ENCODE results near the gene NACA.
"Not testable (repeated sequence)": the region's sequence is repeated elsewhere in the genome, so short reads cannot be mapped to it uniquely, and the experiment has no call there.

The NACA gene

GRCh38 chr12:56724972-56725722 is at the start of gene NACA:
Gene NACA, minus strand, starts transcription at chr12:56725299. Its CDS starts 778 bp downstream, at chr12:56724521.
- Mint-ChIP-seq H3K27me3 (ENCODE audit: low read depth) (no peaks in the 10 kb centered on the region), H3K9me3 (no peaks in the 10 kb centered on the region), H3K36me3 (ENCODE audit: low read depth) (peaks cover 52% of the 10 kb centered on the region), H3K4me1 (ENCODE audit: low read depth) (peaks cover 43% of the 10 kb centered on the region), H3K27ac (peak within 1 kb of the TSS; percentile 98), H3K4me3 (peak within 1 kb of the TSS; percentile 94)

GRCh38 chr12:56773113-56773512 is 48.0 kb upstream of the NACA start:
- Mint-ChIP-seq H3K4me1 (ENCODE audit: low read depth) (no peaks in the 10 kb centered on the region), H3K27me3 (ENCODE audit: low read depth) (no peaks in the 10 kb centered on the region), H3K4me3 (no peak overlapping the region), H3K36me3 (ENCODE audit: low read depth) (no peaks in the 10 kb centered on the region), H3K9me3 (no peaks in the 10 kb centered on the region), H3K27ac (no peak overlapping the region)

- no peaks in the 10 kb centered on the region for H3K9me3 Mint-ChIP-seq
- no peaks in the 10 kb centered on the region for H3K4me1 Mint-ChIP-seq (ENCODE audit: low read depth)
- H3K27me3 Mint-ChIP-seq (ENCODE audit: low read depth): no peaks in the 10 kb centered on the region
- H3K36me3 Mint-ChIP-seq (ENCODE audit: low read depth): no peaks in the 10 kb centered on the region
- no peak overlapping the region for H3K4me3 Mint-ChIP-seq
- no peak overlapping the region for H3K27ac Mint-ChIP-seq
Measured at GRCh38 chr12:56772625-56773024, 47.5 kb upstream of the NACA start.

- H3K27me3 Mint-ChIP-seq (ENCODE audit: low read depth): no peaks in the 10 kb centered on the region
- no peaks in the 10 kb centered on the region for H3K36me3 Mint-ChIP-seq (ENCODE audit: low read depth)
- H3K4me3 Mint-ChIP-seq: no peak overlapping the region
- no peaks in the 10 kb centered on the region for H3K4me1 Mint-ChIP-seq (ENCODE audit: low read depth)
- H3K27ac Mint-ChIP-seq: no peak overlapping the region
- no peaks in the 10 kb centered on the region for H3K9me3 Mint-ChIP-seq
Measured at GRCh38 chr12:56769868-56770267, 44.8 kb upstream of the NACA start.

GRCh38 chr12:56768424-56768823 is 43.3 kb upstream of the NACA start:
- no peak overlapping the region for H3K4me3 Mint-ChIP-seq
- H3K4me1 Mint-ChIP-seq (ENCODE audit: low read depth): no peaks in the 10 kb centered on the region
- no peaks in the 10 kb centered on the region for H3K36me3 Mint-ChIP-seq (ENCODE audit: low read depth)
- no peak overlapping the region for H3K27ac Mint-ChIP-seq
- no peaks in the 10 kb centered on the region for H3K27me3 Mint-ChIP-seq (ENCODE audit: low read depth)
- no peaks in the 10 kb centered on the region for H3K9me3 Mint-ChIP-seq

GRCh38 chr12:56766535-56766934 is 41.4 kb upstream of the NACA start:
- no peaks in the 10 kb centered on the region for H3K36me3 Mint-ChIP-seq (ENCODE audit: low read depth)
- no peak overlapping the region for H3K27ac Mint-ChIP-seq
- no peaks in the 10 kb centered on the region for H3K9me3 Mint-ChIP-seq
- no peak overlapping the region for H3K4me3 Mint-ChIP-seq
- H3K27me3 Mint-ChIP-seq (ENCODE audit: low read depth): no peaks in the 10 kb centered on the region
- no peaks in the 10 kb centered on the region for H3K4me1 Mint-ChIP-seq (ENCODE audit: low read depth)

GRCh38 chr12:56763753-56764657 is 38.9 kb upstream of the NACA start:
- Mint-ChIP-seq H3K27ac (no peak overlapping the region), H3K27me3 (ENCODE audit: low read depth) (peaks cover 10% of the 10 kb centered on the region), H3K4me1 (ENCODE audit: low read depth) (no peaks in the 10 kb centered on the region), H3K36me3 (ENCODE audit: low read depth) (no peaks in the 10 kb centered on the region), H3K9me3 (peaks cover under 1% of the 10 kb centered on the region), H3K4me3 (no peak overlapping the region)

GRCh38 chr12:56761812-56762211 is 36.7 kb upstream of the NACA start:
- Mint-ChIP-seq H3K27me3 (ENCODE audit: low read depth) (peaks cover 14% of the 10 kb centered on the region), H3K9me3 (peaks cover 5% of the 10 kb centered on the region), H3K4me3 (no peak overlapping the region), H3K36me3 (ENCODE audit: low read depth) (no peaks in the 10 kb centered on the region), H3K4me1 (ENCODE audit: low read depth) (peaks cover 5% of the 10 kb centered on the region), H3K27ac (no peak overlapping the region)

GRCh38 chr12:56760460-56760859 is 35.4 kb upstream of the NACA start:
- Mint-ChIP-seq H3K4me3 (no peak overlapping the region), H3K27ac (no peak overlapping the region), H3K4me1 (ENCODE audit: low read depth) (peaks cover 6% of the 10 kb centered on the region), H3K36me3 (ENCODE audit: low read depth) (no peaks in the 10 kb centered on the region), H3K27me3 (ENCODE audit: low read depth) (peaks cover 14% of the 10 kb centered on the region), H3K9me3 (peaks cover 5% of the 10 kb centered on the region)

GRCh38 chr12:56759263-56759908 is 34.3 kb upstream of the NACA start:
- peaks cover 5% of the 10 kb centered on the region for H3K9me3 Mint-ChIP-seq

GRCh38 chr12:56758728-56759262 is 33.7 kb upstream of the NACA start:
- peaks cover 14% of the 10 kb centered on the region for H3K27me3 Mint-ChIP-seq (ENCODE audit: low read depth)
- H3K4me1 Mint-ChIP-seq (ENCODE audit: low read depth): peaks cover 6% of the 10 kb centered on the region
- no peak overlapping the region for H3K27ac Mint-ChIP-seq
- no peak overlapping the region for H3K4me3 Mint-ChIP-seq
- peaks cover 5% of the 10 kb centered on the region for H3K9me3 Mint-ChIP-seq
- no peaks in the 10 kb centered on the region for H3K36me3 Mint-ChIP-seq (ENCODE audit: low read depth)

More at GRCh38 chr12:56759263-56759908, 34.3 kb upstream of the NACA start:
- Mint-ChIP-seq H3K27me3 (ENCODE audit: low read depth) (peaks cover 14% of the 10 kb centered on the region), H3K27ac (no peak overlapping the region), H3K4me3 (no peak overlapping the region), H3K36me3 (ENCODE audit: low read depth) (no peaks in the 10 kb centered on the region), H3K4me1 (ENCODE audit: low read depth) (peaks cover 6% of the 10 kb centered on the region)

GRCh38 chr12:56757971-56758370 is 32.9 kb upstream of the NACA start:
- H3K36me3 Mint-ChIP-seq (ENCODE audit: low read depth); H3K27ac Mint-ChIP-seq; H3K4me3 Mint-ChIP-seq; H3K4me1 Mint-ChIP-seq (ENCODE audit: low read depth); H3K9me3 Mint-ChIP-seq: not testable (repeated sequence)
- peaks cover 14% of the 10 kb centered on the region for H3K27me3 Mint-ChIP-seq (ENCODE audit: low read depth)

GRCh38 chr12:56753566-56753965 is 28.5 kb upstream of the NACA start:
- H3K4me1 Mint-ChIP-seq (ENCODE audit: low read depth): peaks cover 31% of the 10 kb centered on the region

More at GRCh38 chr12:56753566-56753965, 28.5 kb upstream of the NACA start:
- H3K27ac Mint-ChIP-seq: peak overlapping the region; percentile 28
- H3K4me3 Mint-ChIP-seq: no peak overlapping the region
- H3K9me3 Mint-ChIP-seq: peaks cover under 1% of the 10 kb centered on the region
- H3K27me3 Mint-ChIP-seq (ENCODE audit: low read depth): no peaks in the 10 kb centered on the region
- peaks cover 19% of the 10 kb centered on the region for H3K36me3 Mint-ChIP-seq (ENCODE audit: low read depth)

Data from T-helper 1 cell treated with Interleukin-12 subunit alpha and Interleukin-12 subunit beta and Interleukin-4 antibody, amounts not matched to agents 30 μg/mL and 1 μg/mL, for 36 hours (primary cell).